B cell (primary cell): ENCODE measurements around the gene NPSR1.

Source experiments
- EZH2 ChIP-seq: IDR thresholded peaks from 2 replicates; pipeline ENCODE4 v1.6.1; 2012; ENCODE audit warnings: borderline replicate concordance, low read depth, mild to moderate bottlenecking, moderate library complexity, low read length; ENCODE audit not compliant: insufficient read depth, poor library complexity, severe bottlenecking
- TF ChIP-seq, protein P1 (sequence below): fragments of 200-600 bp; IDR thresholded peaks from one replicate; pipeline ENCODE4 v1.8.0; 2022; ENCODE audit warnings: antibody characterized with exemption, mild to moderate bottlenecking

DNA sequence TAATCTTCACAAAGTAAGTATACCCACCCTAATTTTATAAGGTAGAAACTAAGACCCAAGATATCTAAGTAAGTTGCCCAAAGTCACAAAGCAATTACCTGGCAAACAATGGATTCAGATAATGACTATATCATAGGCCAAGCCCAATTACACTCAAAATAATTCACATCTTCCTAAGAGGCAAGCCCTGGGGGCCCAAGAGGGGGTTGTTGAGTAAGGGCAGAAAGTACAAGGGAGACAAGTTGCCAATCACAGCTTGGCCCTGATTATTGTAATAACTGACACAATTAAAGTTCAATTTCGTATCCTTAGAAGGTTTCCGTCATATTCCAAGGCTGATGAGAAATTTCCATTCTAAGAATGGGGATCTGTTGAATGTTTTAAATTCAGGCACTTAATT lies 91.4 kb downstream of the NPSR1 start:
- TF ChIP-seq, protein P1, sequence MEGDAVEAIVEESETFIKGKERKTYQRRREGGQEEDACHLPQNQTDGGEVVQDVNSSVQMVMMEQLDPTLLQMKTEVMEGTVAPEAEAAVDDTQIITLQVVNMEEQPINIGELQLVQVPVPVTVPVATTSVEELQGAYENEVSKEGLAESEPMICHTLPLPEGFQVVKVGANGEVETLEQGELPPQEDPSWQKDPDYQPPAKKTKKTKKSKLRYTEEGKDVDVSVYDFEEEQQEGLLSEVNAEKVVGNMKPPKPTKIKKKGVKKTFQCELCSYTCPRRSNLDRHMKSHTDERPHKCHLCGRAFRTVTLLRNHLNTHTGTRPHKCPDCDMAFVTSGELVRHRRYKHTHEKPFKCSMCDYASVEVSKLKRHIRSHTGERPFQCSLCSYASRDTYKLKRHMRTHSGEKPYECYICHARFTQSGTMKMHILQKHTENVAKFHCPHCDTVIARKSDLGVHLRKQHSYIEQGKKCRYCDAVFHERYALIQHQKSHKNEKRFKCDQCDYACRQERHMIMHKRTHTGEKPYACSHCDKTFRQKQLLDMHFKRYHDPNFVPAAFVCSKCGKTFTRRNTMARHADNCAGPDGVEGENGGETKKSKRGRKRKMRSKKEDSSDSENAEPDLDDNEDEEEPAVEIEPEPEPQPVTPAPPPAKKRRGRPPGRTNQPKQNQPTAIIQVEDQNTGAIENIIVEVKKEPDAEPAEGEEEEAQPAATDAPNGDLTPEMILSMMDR, result no peak
- no peak for TF ChIP-seq EZH2
